NCI-H1694 treated with DMSO at 0.1 percent for 48 hours (cell line): ENCODE results near the gene PRM3.

Experiments used
- DNase-seq: peaks from one replicate; lab custom pipeline; 2025; lab: John Stamatoyannopoulos, UW

Gene PRM3

GRCh38 chr16:11258553-11259492 lies 14.6 kb downstream of the PRM3 start:
- no peak for DNase-seq

GRCh38 chr16:11257131-11257938 lies 16.1 kb downstream of the PRM3 start:
- DNase-seq = peak; percentile 58

GRCh38 chr16:11256661-11257130 lies 16.7 kb downstream of the PRM3 start:
- DNase-seq = no peak

DNA sequence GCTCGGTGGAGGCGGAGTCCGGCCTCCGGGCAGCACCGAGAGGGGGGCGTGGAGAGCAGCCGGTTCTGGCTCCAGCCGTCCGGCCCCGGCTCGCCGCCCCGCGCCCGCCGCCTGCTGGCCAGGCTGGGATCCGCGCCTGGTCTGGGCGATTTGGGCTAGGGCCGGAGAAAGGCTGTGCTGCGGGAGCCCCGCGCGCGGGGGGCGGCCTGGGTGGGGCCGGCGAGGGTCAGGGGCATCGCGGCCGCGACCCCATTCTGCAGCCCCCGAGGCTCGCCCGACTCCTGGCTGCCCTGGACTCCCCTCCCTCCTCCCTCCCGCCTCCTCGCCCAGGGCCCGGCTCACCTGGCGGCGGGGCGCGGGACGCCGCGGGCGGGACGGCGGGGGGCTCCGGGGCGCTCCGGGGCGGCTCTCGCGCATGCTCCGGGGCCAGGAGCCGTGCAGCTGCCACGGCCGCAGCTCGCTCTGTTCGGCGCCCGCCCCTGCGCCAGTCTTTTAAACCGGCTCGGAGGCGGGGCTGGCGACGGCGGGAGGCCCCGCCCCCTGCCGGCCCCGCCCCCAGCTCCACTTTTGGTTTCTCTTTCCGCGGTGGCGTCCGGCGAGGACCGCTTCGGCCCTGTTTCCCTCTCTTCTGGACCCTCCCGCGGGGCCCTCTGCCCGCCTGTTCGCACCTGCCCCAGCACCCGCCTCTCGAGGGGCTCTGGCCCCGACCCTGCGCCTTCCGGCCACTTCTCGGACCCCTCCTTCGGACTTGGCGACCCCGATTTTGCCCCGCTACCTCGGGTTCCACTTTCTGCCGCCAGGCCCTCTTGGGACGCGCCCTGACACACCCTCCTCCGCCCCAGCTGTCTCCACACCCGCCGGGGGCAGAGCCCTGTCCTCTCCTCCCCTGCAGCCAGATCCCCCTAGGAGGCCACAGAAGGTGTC lies 17.4 kb downstream of the PRM3 start, which contains the start of gene SOCS1:
Gene SOCS1, minus strand, starts transcription at position 468 of the 924 bp plus-strand sequence. CDS start 726 bp downstream, outside the sequence.
- DNase-seq = peak; percentile 49

GRCh38 chr16:11254913-11255736 lies 18.3 kb downstream of the PRM3 start:
- no peak for DNase-seq

DNA sequence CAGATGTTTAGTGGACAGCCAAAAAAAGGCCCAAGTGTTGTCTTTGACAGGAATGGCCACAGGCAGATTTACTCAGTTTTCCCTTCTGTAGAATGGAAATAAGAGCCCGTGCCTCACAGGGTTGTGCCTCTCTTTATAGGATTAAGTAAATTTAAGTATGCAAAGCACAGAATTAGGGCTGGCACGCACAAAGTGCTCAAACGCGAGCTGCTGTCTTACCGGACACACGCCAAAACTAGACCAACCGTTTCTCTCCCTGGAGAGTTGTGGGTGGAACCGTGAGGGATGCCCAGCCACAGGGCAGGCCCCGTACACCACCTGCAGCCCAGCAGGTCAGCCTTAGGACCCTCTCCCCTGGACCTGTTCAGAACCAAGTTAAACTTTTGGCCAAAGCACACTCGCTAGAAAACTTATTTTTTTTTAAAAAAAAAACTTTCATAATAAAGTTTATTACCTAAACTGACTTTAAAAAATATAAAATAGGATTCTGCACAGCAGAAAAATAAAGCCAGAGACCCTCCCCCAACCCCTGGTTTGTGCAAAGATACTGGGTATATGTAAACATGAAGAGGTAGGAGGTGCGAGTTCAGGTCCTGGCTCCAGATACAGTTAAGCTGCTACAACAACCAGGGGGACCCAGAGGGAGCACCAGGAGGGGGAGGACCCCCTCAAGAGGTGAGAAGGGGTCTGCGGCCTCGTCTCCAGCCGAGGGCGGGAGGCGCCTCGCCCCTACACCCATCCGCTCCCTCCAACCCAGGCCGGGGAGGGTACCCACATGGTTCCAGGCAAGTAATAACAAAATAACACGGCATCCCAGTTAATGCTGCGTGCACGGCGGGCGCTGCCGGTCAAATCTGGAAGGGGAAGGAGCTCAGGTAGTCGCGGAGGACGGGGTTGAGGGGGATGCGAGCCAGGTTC lies 19.2 kb downstream of the PRM3 start:
- no peak for DNase-seq

DNA sequence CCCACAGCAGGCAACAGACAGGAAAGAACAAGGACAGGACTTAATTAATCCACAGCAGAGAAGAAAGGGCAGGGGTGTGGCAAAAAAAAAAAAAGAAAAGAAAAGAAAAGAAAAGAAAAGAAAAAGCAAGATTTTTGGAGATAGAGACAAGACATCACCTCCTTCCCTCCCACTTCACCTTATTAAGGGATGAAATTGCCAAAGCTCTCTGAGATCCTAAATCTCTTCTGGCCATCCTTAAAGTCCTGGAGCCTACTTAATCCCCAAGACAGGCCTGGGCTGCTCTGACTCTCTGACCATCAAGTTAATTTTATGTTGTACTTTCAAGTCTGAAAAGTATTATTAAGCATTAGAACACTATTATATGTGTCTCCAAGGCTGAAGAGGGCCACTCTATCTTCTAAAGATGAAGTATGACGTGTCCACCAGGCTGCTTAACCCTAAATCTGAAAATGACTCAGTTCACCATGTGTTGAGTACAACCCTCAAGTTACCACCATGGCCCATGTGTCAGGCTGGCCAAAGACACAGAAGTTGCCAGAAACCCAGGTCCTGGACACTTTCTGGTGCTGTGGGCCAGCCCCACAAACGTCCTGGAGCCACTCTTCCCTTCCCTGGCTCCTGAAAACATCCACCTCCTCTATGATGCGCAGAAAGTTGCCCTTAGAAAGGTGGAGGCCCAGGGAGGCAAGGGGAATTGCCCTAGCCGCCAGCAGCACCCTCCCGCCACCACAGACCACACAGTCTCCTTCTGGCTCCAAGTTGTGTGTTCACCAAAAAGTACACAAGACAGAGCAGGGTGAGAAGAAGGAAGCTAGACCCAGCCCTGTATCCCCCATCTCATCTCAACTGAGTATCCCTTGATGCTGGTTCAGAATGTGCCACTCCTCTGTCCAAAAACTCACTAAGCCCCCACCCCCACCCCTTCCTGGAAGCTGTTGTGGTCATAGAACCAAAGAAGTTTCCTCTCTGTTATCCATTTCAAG lies 20.1 kb downstream of the PRM3 start:
- no peak for DNase-seq

- DNase-seq = no peak
Measured at GRCh38 chr16:11252482-11252931, 20.9 kb downstream of the PRM3 start.

DNA sequence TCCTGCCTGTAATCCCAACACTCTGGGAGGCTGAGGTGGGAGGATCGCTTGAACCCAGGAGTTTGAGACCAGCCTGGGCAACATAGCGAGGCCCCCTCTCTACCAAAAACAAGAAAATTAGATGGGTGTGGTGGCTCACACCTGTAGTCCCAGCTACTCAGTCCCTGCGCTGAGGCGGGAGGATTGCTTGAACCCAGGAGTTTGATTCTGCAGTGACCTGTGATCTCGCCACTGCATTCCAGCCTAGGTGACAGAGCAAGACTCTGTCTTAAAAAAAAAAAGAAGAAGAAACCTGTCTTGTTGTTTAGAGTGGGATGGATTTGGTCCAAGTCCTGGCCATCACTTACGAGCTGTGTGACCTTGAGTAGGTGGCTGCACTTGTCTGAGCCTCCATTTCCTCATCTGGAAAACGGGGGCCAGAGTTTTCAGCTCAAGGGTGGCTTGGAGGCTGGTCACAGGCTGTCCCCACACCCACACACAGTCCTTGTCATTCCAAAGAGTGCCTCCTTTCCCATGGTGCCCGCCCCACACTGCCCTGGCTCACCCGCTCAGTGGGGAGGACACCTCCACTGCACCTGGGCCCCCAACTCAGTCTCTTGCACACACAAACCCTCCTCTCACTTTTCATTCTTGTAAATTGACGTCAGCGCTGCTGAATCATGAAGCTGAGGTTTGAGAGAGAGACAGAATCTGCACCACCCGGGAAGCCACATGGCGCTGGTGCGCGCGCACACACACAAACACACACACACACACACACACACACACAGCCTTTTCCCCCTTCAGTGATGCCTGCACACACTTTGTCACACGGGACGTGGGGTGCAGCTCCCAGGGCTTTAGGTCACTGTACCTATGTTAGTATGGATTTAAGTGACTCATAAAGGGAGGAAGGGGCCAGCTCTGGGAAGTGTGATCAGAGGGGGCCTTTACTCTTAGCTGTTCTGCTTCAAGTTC lies 21.6 kb downstream of the PRM3 start:
- no peak for DNase-seq

DNA sequence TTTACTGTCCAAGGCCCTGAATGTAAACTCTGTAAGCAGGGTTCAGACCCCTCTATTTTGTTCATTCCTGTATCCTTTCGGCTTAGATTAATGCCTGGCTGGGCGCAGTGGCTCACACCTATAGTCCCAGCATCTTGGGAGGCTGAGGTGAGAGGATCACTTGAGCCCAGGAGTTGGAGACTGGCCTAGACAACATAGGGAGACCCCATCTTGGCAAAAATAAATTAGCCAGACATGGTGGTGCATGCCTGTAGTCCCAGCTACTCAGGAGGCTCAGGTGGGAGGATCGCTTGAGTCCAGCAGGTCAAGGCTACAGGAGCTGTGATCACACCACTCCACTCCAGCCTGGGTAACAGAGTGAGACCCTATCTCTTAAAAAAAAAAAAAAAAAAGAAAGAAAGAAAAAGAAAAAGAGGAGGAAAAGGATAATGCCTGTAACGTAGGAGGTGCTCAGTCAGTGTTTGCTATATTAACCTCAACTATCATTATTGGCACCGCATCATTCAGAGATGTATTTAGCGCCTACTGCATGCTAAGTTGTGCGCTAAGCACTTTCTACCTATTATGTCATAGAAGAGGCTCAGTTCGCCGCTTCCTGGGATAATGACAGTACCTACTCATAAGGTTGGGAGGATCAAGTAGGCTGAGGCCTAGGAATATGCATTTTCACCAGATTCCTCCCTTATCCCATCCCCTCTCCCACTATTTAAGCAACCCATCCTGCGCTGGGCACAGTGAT lies 22.5 kb downstream of the PRM3 start:
- no peak for DNase-seq

DNA sequence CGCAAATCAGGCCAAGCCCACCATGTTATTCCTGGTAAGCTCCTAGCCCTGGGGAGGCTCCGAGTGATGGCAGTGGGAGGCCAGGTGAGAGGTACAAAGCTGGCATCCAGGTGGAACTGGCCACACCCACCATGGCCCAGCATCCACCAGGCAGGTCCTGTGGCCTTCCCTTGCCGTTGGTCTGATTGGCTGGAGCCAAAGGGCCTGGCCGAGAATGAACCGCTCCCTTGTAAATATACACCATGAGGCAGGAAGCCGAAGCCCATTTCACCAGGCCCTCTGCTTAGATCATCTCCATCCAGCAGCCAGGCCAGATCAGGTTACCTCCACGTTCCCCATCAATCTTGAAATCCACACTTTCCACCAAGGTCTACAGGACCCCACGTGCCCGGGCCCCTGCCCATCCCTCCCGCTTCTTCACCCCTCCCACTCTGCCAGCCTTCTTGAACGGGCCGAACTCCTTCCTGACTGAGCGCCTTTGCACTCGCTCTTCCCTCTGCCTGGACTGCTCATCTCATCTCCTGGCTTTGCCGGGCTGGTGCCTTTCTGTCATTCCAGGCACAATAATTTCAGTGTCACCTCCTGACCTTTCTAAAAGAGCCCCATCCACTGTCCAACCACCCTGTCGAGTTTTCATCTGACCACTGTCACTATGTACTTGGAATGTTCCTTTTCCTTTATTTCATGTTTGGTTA lies 23.2 kb downstream of the PRM3 start:
- no peak for DNase-seq

- no peak for DNase-seq
Measured at GRCh38 chr16:11249233-11250061, 24.0 kb downstream of the PRM3 start.

- DNase-seq = peak; percentile 23
Measured at GRCh38 chr16:11248133-11248532, 25.3 kb downstream of the PRM3 start.

- no peak for DNase-seq
Measured at GRCh38 chr16:11245988-11246387, 27.4 kb downstream of the PRM3 start.

- no peak for DNase-seq
Measured at GRCh38 chr16:11245222-11245737, 28.1 kb downstream of the PRM3 start.
